HL-60 (cell line): Measurements from ENCODE around the gene NMT1.

Experiments used
- CTCF ChIP-seq: IDR thresholded peaks from one replicate; pipeline ENCODE4 v1.5.1; 2011; ENCODE audit warnings: low read length, control low read depth, inconsistent platforms; ENCODE audit not compliant: insufficient read depth
- POLR2AphosphoS5 ChIP-seq: IDR thresholded peaks from 2 replicates; pipeline ENCODE4 v1.6.1; 2012; ENCODE audit warnings: low read depth
- REST ChIP-seq: IDR thresholded peaks from 2 replicates; pipeline ENCODE4 v1.6.1; 2012; ENCODE audit warnings: low read depth; ENCODE audit not compliant: insufficient replicate concordance

GRCh38 chr17:45131616-45132319 lies 70.7 kb downstream of the NMT1 start:
- TF ChIP-seq CTCF (no peak), REST (no peak), POLR2AphosphoS5 (no peak)
